GM21390 (cell line): ENCODE data around the gene SPDYE2.
"Not testable (repeated sequence)": the region's sequence is repeated elsewhere in the genome, so short reads cannot be mapped to it uniquely, and the experiment has no call there.

Experiments
- ATAC-seq: cut with Tn5 transposase; IDR thresholded peaks from one replicate; pipeline ENCODE4 v1.9.1; 2021; ENCODE audit not compliant: unreplicated experiment

The SPDYE2 gene

DNA sequence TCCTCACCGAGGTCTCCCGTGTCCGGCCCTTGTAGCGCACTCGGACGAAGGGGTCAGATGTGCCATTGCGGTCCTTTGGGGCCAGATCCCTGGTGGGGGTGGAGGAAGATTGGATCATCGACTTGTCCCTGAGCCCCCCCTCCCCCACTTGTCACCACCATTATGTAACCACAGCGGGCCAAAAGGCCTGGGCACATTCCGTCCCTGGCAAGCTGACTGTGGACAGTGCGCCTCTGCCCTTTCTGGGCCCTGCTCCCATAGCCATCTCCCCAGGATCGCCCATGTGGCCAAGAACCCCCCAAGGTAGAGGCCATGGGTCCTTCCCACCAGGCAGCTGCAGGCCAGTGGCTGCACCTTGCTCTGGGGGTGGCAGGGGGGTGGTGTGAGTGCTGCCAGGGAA lies 51.3 kb downstream of the SPDYE2 start:
- ATAC-seq = not testable (repeated sequence)

DNA sequence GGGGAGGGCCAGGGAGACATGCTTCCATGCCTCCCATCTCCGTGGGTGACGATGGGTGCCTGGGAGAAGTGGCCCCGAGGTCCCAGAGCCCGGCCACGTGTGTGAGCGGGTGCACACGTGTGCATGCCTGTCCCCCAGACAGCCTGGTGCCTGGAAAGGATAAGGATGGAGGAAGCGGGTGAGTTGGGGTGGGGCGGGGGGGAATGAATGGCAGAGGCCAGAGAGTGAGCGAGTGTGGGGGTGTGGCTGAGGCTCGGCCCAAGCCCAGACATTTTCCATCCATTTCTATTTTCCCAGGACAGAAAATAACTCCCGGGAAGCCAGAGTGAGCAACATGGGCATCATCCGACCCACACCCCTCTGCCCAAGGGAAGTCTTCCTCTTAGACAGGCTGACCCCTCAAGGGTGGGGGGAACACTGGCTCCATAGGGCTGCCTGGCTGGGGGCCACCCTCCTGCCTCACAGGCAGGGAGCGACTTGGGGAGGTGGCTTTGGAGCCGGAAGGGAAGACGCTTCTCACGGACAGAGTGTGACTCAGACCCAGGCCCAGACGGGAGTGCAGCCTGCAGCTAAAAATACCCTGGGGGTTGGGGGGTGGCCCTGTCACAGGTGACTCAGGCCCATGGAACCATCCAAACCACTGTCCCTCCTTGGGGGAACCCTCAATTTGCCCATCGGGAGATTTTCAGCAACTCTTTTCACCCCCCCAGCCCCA lies 53.6 kb downstream of the SPDYE2 start:
- ATAC-seq = not testable (repeated sequence)

DNA sequence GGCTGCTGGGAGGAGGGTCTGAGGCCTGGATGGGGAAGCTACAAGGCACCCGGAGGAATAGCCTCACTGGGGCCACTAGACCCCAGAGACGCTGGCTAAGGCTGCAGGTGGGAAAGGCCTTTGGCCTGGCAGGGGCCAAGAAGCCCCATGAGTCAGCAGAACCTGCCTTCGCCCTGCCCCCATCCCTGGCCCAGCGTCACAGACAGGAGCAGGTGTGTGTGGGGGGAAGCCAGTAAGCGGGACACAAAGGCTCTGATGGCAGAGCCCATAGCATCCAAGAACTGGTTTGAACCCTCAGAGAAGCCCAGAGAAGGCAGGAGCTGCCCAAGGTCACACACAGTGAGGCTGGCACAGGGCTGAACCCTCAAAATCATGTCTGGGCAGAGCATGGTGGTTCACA lies 55.8 kb downstream of the SPDYE2 start:
- ATAC-seq = not testable (repeated sequence)

DNA sequence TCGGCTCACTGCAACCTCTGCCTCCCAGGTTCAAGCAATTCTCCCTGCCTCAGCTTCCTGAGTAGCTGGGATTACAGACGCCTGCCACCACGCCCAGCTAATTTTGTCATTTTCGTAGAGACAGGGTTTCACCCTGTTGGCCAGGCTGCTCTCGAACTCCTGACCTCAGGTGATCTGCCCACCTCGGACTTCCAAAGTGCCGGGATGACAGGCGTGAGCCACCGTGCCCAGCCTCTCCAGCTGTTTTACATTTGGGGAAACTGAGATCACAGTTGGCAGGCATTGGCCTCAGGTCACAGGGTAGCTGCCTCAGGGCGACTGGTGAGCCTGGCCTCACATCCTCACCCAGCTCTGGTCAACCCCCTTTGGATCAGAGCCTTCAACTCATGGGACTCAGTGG lies 58.7 kb downstream of the SPDYE2 start:
- ATAC-seq = not testable (repeated sequence)

DNA sequence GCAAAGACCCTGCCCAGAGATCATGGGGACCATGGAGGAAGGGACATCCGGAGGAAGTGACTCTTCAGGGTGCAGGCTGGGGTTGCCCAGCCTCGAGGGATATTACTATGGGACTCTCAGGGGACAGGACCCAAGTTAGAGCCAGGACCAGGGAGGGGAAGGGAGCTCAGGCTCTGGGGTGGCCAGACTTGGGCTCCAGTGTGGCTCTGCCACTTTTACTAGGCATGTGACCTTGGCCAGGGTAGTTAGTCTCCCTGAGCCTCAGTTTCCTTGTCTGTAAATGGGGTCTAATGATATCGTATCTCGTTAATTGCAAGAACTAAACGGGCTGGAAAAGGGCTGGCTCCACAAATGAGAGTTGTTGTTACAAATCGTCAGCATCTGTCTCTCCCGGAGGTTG lies 59.4 kb downstream of the SPDYE2 start:
- not testable (repeated sequence) for ATAC-seq

DNA sequence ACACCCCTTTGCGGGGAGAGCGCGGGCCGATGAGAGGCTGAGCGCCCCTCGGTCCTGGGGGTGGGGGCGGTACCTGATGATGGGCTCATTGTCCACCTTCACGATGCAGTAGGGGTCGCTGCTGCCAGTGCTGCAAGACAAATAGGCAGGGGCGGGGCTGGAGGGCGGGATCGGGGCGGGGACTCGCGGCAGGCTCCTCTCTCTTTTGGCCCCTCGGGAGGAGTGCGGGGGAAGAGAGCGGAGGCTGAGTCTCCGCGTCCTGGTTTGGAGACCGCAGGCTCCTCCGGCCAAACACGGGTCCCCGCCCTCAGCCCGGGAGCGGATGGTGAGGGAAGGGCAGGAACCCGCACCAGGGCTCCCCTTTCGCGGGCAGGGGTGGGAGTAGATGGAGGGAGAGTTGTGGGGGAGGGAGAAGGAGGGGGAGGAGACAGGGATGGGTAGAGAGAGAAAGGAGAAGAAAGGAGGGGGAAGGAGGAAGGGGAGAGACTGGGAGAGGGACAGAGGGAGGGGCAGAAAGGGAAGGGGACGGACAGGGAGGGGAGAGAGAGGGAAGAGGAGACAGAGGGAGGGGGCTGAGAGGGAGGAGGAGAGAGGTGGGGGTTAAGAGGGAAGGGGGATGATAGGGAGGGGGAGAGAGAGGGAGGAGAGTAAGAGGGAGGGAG lies 60.1 kb downstream of the SPDYE2 start:
- peak; percentile 38 for ATAC-seq

DNA sequence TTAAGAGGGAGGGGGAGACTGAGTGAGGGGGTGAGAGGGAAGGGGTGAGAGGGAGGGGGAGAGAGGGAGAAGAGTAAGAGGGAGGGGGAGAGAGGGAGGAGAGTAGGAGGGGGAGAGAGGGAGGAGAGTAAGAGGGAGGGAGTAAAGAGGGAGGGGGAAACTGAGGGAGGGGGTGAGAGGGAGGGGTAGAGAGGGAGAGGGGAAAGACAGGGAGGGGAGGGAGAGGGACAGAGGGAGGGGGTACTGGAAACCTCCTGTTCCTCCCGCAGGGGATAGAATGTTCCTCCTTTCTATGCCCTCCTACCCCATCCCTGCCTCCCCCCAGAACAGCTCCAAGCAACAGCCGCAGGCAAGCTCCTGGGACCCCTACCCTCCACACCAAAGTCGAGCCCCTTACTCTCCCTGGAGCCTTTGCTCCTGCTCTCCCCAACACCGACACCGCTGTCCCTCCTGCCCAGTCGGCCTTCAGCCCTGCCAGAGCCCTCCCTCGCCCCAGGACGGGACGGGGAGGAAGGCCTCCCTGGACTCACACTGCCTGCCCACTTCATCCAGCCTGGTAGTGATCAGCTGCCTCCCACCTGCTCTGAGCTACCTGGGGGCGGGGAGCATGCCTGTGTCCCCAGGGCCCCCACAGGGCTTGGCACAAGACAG lies 60.8 kb downstream of the SPDYE2 start:
- not testable (repeated sequence) for ATAC-seq
